Thoracic aorta (tissue), 2 donors: ENCODE measurements around the gene ADAMTS4. TPM values are rescaled to one million over a fixed set of nuclear protein-coding genes. Genes with fewer than 3 reads are reported as not detected.

ENCODE experiments used
- ATAC-seq: fragments of 150-250 bp; one replicate; pipeline ENCODE4 v1.8.0; 2017; ENCODE audit warnings: low read depth; ENCODE audit not compliant: insufficient number of reproducible peaks, low FRiP score
- DNase-seq: peaks from one replicate; pipeline ENCODE4 v3.0.0-alpha.2; 2020; ENCODE audit warnings: low spot score
- H3K27ac ChIP-seq, 2 donors: fragments of 200-600 bp; sonication (generic); 1 replicate in 1 of 2; 2 replicates in 1 of 2; pipeline ENCODE4 v1.5.1; 2016; ENCODE audit warnings: mild to moderate bottlenecking in 2 of 2, moderate library complexity in 2 of 2
- H3K27me3 ChIP-seq: fragments of 200-600 bp; sonication (generic); replicated peaks from 2 replicates; pipeline ENCODE4 v1.6.0; 2016; ENCODE audit warnings: mild to moderate bottlenecking; ENCODE audit not compliant: insufficient read depth
- H3K36me3 ChIP-seq: fragments of 200-600 bp; sonication (generic); one replicate; pipeline ENCODE4 v1.5.1; 2016
- H3K4me1 ChIP-seq, 2 donors: fragments of 200-600 bp; sonication (generic); 1 replicate in 1 of 2; 2 replicates in 1 of 2; pipeline versions ENCODE4 v1.5.1 to v1.6.0; 2016; ENCODE audit warnings: low read depth in 2 of 2, mild to moderate bottlenecking in 1 of 2; ENCODE audit not compliant: control insufficient read depth in 1 of 2
- H3K4me3 ChIP-seq: fragments of 200-600 bp; sonication (generic); 2 replicates; pipeline ENCODE4 v1.5.1; 2016; ENCODE audit warnings: mild to moderate bottlenecking
- H3K9me3 ChIP-seq: fragments of 200-600 bp; sonication (generic); 2 replicates; pipeline ENCODE4 v1.5.1; 2016
- total RNA-seq, 2 donors: library from RNA; depleted of rRNA; stranded (reverse); fragments of >200 nt; gene quantifications; one replicate each; pipeline versions ENCODE4 v1.1.0 to v1.2.3, GENCODE V29; 2016
- TF ChIP-seq, protein P1 (sequence below): fragments of 200-600 bp; sonication (generic); IDR thresholded peaks from one replicate; pipeline ENCODE4 v1.5.1; 2019; ENCODE audit warnings: antibody characterized with exemption

ADAMTS4 gene
- total RNA-seq, 2 donors from 2014 or later: 15.0 to 171 TPM

DNA sequence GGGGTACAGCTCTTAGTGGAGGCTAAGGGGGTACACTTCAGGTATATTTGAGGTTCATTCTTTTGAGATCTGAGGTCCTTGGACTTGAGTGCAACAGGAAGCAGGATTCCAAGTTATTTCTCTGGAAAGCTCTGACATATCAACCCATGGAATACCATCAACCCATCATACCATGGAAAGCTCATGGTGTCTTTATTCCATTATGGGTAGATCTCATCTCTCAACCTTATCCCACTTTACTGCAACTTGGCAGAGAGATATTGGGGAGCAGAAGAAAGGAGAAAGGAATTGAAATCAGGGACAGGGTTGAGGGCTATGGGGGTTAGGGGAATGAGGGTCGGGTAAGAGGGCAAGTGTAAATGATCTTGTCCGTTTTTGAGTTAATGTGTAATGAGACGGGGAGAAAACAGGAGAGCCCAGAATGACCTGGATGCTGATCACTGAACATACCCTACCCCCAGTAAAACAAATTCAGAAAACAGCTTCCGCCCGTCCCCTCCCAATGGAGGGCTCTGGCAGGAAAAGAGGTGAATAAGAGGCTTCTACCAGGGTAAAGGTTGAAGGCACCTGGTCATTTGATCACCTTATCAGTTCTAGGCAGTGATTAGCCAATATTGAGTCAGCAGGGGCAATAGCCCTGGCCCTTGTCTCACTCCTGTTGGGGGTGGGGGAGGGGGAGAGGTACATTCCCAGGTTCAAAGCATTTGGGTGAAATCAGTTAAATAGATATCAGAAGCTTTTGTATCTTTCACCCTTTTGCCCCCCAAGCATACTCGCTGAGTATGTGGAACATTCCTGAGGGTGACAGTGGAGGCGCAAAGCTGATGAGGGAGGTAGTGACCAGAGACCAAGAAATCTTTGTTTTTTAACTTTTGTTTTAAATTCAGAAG is 25.2 kb upstream of the ADAMTS4 start:
- H3K9me3 ChIP-seq: no peaks in the 10 kb centered on the region
- no peaks in the 10 kb centered on the region for H3K27me3 ChIP-seq
- H3K36me3 ChIP-seq: peaks cover 6% of the 10 kb centered on the region
- TF ChIP-seq, protein P1, sequence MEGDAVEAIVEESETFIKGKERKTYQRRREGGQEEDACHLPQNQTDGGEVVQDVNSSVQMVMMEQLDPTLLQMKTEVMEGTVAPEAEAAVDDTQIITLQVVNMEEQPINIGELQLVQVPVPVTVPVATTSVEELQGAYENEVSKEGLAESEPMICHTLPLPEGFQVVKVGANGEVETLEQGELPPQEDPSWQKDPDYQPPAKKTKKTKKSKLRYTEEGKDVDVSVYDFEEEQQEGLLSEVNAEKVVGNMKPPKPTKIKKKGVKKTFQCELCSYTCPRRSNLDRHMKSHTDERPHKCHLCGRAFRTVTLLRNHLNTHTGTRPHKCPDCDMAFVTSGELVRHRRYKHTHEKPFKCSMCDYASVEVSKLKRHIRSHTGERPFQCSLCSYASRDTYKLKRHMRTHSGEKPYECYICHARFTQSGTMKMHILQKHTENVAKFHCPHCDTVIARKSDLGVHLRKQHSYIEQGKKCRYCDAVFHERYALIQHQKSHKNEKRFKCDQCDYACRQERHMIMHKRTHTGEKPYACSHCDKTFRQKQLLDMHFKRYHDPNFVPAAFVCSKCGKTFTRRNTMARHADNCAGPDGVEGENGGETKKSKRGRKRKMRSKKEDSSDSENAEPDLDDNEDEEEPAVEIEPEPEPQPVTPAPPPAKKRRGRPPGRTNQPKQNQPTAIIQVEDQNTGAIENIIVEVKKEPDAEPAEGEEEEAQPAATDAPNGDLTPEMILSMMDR: no peak
- no peak for DNase-seq
- H3K27ac ChIP-seq: no peak overlapping the region
- H3K4me1 ChIP-seq: peaks cover 10 to 26% of the 10 kb centered on the region in 2 donors
- no peak overlapping the region for H3K4me3 ChIP-seq
- no peak for ATAC-seq

DNA sequence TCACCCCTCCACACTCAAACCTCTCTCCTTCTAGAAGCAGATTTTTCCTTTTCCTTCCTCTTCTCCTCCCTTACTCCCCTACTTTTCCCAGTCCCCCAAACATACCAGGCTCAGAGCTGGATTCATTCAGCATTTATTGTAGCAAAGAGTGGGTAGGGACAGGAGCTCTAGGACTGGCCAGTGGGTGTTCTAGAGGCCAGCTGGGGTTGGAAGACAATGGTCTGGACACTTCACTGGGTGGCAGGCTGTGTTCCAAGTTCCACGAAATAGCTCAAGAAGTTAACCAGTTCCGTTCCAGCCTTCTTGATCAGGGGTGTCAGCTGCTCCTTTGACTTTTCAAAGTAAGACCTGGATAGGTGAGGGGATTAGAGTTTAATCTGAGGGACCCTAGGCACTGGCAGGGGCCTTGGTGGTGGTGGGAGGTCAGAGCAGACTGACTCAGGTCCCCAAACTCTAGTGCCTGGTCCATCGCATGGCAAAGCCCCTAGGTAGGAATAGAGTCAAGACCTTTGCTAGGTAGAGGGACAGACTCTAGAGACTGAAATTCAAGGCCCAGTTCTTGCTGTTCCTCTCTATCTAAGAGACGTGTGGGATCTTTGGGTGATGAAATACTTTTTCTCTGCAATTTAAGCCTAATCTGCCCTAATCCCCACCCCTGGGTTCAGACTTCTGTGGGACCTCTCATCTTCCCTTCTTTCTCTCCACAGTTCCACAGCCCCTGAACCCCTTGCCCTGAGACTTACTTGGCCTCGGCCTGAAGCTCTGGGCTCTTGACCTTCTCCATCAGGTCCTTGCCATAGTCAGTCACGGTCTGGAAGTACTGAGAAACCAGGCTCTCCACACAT is 23.5 kb upstream of the ADAMTS4 start:
- no peak for ATAC-seq
- TF ChIP-seq, protein P1: no peak
- peaks cover 10 to 20% of the 10 kb centered on the region in 2 donors for H3K4me1 ChIP-seq
- no peaks in the 10 kb centered on the region for H3K9me3 ChIP-seq
- H3K27ac ChIP-seq: no peak overlapping the region
- H3K4me3 ChIP-seq: no peak overlapping the region
- DNase-seq: no peak
- no peaks in the 10 kb centered on the region for H3K36me3 ChIP-seq
- H3K27me3 ChIP-seq: no peaks in the 10 kb centered on the region

DNA sequence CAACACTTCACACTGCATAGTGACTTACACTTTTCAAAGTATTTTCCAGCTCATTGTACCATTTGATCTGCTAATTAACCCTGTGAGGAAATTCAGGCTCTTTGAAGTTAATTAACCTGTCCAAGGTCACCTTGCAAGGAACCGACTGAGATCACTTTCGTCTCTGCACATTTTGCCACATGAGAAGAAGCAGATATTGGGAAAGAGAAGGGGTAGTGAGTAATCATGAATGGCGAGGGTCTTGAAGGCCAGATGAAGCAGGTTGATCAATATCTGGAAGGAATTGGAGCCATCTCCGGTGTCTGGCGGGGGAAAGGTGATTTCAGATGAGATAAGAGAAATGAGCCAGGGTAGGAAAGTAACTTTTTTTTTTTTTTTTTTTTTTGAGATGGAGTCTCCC is 21.1 kb upstream of the ADAMTS4 start:
- Histone ChIP-seq H3K4me1 (peaks cover 0 to under 1% of the 10 kb centered on the region in 2 donors), H3K27ac (no peak overlapping the region), H3K36me3 (no peaks in the 10 kb centered on the region), H3K27me3 (no peaks in the 10 kb centered on the region), H3K9me3 (no peaks in the 10 kb centered on the region), H3K4me3 (no peak overlapping the region)
- ATAC-seq (no peak), DNase-seq (no peak)
- TF ChIP-seq, protein P1: no peak

DNA sequence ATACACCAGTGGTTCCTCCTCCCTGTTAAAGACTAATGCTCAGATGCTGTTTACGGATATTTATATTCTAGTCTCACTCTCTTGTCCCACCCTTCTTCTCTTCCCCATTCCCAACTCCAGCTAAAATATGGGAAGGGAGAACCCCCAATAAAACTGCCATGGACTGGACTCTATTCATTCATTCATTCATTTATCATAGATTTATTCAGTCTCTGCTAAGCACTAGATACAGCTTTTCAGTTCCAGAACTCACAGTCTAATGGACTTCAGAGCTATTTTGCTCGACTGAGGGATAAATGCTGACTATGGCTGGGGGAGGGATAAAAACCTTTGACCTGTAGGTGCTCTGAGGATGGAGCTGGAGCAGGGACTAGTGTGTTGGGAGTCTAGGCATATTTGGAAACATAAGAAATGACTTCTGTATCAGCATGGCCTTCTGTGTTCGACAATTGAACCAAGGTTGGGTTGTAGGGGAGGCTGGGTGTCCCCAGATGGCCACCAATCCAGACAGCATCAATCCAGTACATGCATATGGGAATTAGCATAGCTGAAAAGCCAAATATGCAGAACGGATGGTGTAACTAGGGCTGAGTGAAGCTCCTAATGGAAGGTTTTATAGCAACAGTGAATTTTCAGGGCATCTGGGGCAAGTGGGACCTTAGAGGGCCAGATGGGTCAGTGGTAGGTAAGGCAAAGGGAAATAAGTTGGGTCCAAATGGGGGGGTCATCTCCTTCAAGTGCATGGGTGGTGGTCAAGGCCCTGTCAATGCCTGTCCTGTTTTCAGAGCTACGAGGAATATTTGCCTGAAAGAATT is 20.4 kb upstream of the ADAMTS4 start:
- H3K27me3 ChIP-seq: no peaks in the 10 kb centered on the region
- no peak for ATAC-seq
- H3K27ac ChIP-seq: no peak overlapping the region
- DNase-seq: no peak
- H3K36me3 ChIP-seq: peaks cover 4% of the 10 kb centered on the region
- no peaks in the 10 kb centered on the region for H3K4me1 ChIP-seq
- TF ChIP-seq, protein P1: no peak
- no peaks in the 10 kb centered on the region for H3K9me3 ChIP-seq
- H3K4me3 ChIP-seq: no peak overlapping the region
